Panc1 (cell line): Measurements from ENCODE around the gene ENHO. TPM values are rescaled to one million over a fixed set of nuclear protein-coding genes. Genes with fewer than 3 reads are reported as not detected.

ENCODE experiments used
- ATAC-seq: fragments of 200-7000 bp; cut with Tn5 transposase; 2 replicates; pipeline ENCODE4 v1.9.1; 2020; ENCODE audit warnings: mild to moderate bottlenecking, moderate library complexity
- BruUV-seq: library from RNA; stranded (reverse); fragments of 400-500 nt; replicated peaks from 2 replicates; lab custom pipeline; 2021; lab: Mats Ljungman, UMichigan
- CTCF ChIA-PET: fragments of 300-600 bp; sonication (Branson Sonifier 250); formaldehyde crosslinking; loops from one replicate; lab custom pipeline; 2022; ENCODE audit warnings: antibody characterized with exemption; lab: Charles Lee
- POLR2A ChIA-PET: fragments of 300-600 bp; sonication (Branson Sonifier 250); formaldehyde crosslinking; loops from one replicate; lab custom pipeline; 2022; ENCODE audit warnings: antibody characterized with exemption; lab: Charles Lee
- DNase-seq: peaks from one replicate; pipeline ENCODE4 v3.0.0-alpha.2; 2010; ENCODE audit warnings: low read depth, low spot score
- H3K27ac ChIP-seq: 2 replicates; pipeline ENCODE4 v1.5.1; 2011; ENCODE audit warnings: mild to moderate bottlenecking, low read length, inconsistent platforms
- H3K27me3 ChIP-seq: fragments of 200-500 bp; sonication (Bioruptor generic); 2 replicates; pipeline ENCODE4 v1.6.0; 2014; ENCODE audit warnings: low read length, inconsistent platforms; ENCODE audit not compliant: control insufficient read depth, insufficient read depth
- H3K36me3 ChIP-seq: fragments of 200-500 bp; sonication (Bioruptor generic); 2 replicates; pipeline ENCODE4 v1.5.1; 2014; ENCODE audit warnings: inconsistent platforms, mild to moderate bottlenecking, low read length, moderate library complexity; ENCODE audit not compliant: control insufficient read depth, insufficient read depth
- H3K4me1 ChIP-seq: 2 replicates; pipeline ENCODE4 v1.5.1; 2011; ENCODE audit warnings: inconsistent platforms, mild to moderate bottlenecking, low read length, moderate library complexity; ENCODE audit not compliant: control insufficient read depth, insufficient read depth
- H3K4me3 ChIP-seq, 2 experiments: 2 replicates each; pipeline ENCODE4 v1.5.1; 2011 to 2012; ENCODE audit warnings: low read depth in 2 of 2, low read length in 2 of 2, mild to moderate bottlenecking in 2 of 2, inconsistent platforms in 1 of 2, moderate library complexity in 1 of 2
- H3K9me3 ChIP-seq: fragments of 200-500 bp; sonication (Bioruptor generic); 2 replicates; pipeline ENCODE4 v1.5.1; 2014; ENCODE audit warnings: low read depth, mild to moderate bottlenecking, inconsistent platforms, low read length, moderate library complexity; ENCODE audit not compliant: control insufficient read depth, insufficient read depth
- POLR2AphosphoS5 ChIP-seq: IDR thresholded peaks from 2 replicates; pipeline ENCODE4 v1.6.1; 2012; ENCODE audit warnings: mild to moderate bottlenecking, low read depth, low read length, moderate library complexity
- REST ChIP-seq, 2 experiments: IDR thresholded peaks; 2 replicates each; pipeline ENCODE4 v1.6.1; 2011 to 2012; ENCODE audit warnings: low read depth in 2 of 2, control low read depth in 1 of 2, low read length in 1 of 2, mild to moderate bottlenecking in 1 of 2, moderate library complexity in 1 of 2; ENCODE audit not compliant: insufficient read depth in 1 of 2
- SIN3A ChIP-seq: IDR thresholded peaks from 2 replicates; pipeline ENCODE4 v1.6.1; 2012; ENCODE audit warnings: low read depth, mild to moderate bottlenecking, low read length, moderate library complexity, borderline replicate concordance; ENCODE audit not compliant: insufficient read depth
- TCF7L2 ChIP-seq: IDR thresholded peaks from 2 replicates; pipeline ENCODE4 v1.6.1; 2011; ENCODE audit warnings: mild to moderate bottlenecking, low read depth, low read length, inconsistent platforms
- in situ Hi-C: cut with HindIII; loops from 2 replicates; pipeline ENCODE4 v1.10.0; 2016; ENCODE audit warnings: low sequenced_read_pairs, low pct_unique_long_range_greater_than_20kb
- intact Hi-C: fragments of 100-400 bp; cut with micrococcal nuclease; formaldehyde crosslinking; loops from one replicate; pipeline ENCODE4 v1.10.0; 2022; ENCODE audit not compliant: unreplicated experiment
- total RNA-seq: library from RNA; stranded (reverse); gene quantifications from one replicate; pipeline ENCODE4 v1.2.1, GENCODE V29; 2021; ENCODE audit not compliant: unreplicated experiment
- TF ChIP-seq, protein P1 (sequence below): fragments of 450-650 bp; IDR thresholded peaks from 2 replicates; pipeline ENCODE4 v1.5.1; 2017; ENCODE audit warnings: mild to moderate bottlenecking

ENHO gene
- total RNA-seq, 1 experiment from 2014 or later = 7.2 TPM

GRCh38 chr9:34503406-34503805 lies 19.4 kb downstream of the ENHO start:
- in situ Hi-C loops = no loop called here
- BruUV-seq = no TSS peak
- DNase-seq = no peak
- intact Hi-C loops = no loop called here
- ChIA-PET POLR2A (no interaction called here), CTCF (interaction anchor here (1.0 to 1.1 kb wide), 2 partner anchors 65 to 100 kb away, joined by 3 to 5 read pairs; no protein-coding TSS in a partner anchor)
- Histone ChIP-seq H3K27ac (no peak overlapping the region), H3K36me3 (no peaks in the 10 kb centered on the region), H3K9me3 (no peaks in the 10 kb centered on the region), H3K4me1 (peaks cover 14% of the 10 kb centered on the region), H3K27me3 (no peaks in the 10 kb centered on the region), H3K4me3 (no peak overlapping the region)
- ATAC-seq = no peak
- TF ChIP-seq REST (IDR thresholded peaks at IDR 0.05; ENCODE audit: insufficient read depth in 1 of 2, low read depth in 2 of 2, low read length in 1 of 2) (no peak), POLR2AphosphoS5 (no peak), SIN3A (no peak), TCF7L2 (no peak)
- TF ChIP-seq, protein P1, sequence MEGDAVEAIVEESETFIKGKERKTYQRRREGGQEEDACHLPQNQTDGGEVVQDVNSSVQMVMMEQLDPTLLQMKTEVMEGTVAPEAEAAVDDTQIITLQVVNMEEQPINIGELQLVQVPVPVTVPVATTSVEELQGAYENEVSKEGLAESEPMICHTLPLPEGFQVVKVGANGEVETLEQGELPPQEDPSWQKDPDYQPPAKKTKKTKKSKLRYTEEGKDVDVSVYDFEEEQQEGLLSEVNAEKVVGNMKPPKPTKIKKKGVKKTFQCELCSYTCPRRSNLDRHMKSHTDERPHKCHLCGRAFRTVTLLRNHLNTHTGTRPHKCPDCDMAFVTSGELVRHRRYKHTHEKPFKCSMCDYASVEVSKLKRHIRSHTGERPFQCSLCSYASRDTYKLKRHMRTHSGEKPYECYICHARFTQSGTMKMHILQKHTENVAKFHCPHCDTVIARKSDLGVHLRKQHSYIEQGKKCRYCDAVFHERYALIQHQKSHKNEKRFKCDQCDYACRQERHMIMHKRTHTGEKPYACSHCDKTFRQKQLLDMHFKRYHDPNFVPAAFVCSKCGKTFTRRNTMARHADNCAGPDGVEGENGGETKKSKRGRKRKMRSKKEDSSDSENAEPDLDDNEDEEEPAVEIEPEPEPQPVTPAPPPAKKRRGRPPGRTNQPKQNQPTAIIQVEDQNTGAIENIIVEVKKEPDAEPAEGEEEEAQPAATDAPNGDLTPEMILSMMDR = no peak

DNA sequence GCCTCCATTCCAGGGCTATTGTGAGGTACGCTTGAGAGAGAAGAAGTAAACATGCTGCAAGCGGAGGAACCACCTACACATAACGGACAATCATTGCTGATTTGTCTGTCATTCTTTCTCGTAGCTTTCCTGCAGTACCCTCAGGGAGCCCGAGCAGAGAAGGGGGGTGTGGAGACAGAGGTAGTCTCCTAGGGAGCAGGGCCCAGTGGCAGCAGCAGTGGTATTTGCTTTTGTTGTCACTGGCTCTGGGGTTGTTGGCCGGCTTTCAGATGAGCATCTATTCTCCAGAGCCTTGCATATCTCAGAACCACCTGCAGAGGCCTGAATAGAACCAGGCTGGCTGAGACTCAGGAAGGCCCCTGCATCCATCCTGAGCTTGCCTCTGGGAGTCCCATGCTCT lies 19.9 kb downstream of the ENHO start:
- CTCF ChIA-PET = interaction anchor here (1.0 to 1.1 kb wide), 2 partner anchors 64 to 99 kb away, joined by 3 to 5 read pairs; no protein-coding TSS in a partner anchor
- Histone ChIP-seq H3K27me3 (no peaks in the 10 kb centered on the region), H3K36me3 (no peaks in the 10 kb centered on the region), H3K4me1 (peaks cover 14% of the 10 kb centered on the region), H3K27ac (no peak overlapping the region), H3K9me3 (no peaks in the 10 kb centered on the region), H3K4me3 (no peak overlapping the region)
- no peak for DNase-seq
- in situ Hi-C loops = no loop called here
- no TSS peak for BruUV-seq
- no peak for TF ChIP-seq TCF7L2
- TF ChIP-seq SIN3A = no peak
- TF ChIP-seq REST (IDR thresholded peaks at IDR 0.05; ENCODE audit: insufficient read depth in 1 of 2, low read depth in 2 of 2, low read length in 1 of 2) = no peak
- TF ChIP-seq, protein P1 = no peak
- TF ChIP-seq POLR2AphosphoS5 = no peak
- intact Hi-C loops = no loop called here
- POLR2A ChIA-PET = no interaction called here
- ATAC-seq = 0 out of 2 replicates have a peak, but pooled peaks have one; percentile 10
